Globus pallidus (tissue), 1 donor: ENCODE measurements around the gene KANSL3.
"Not testable (repeated sequence)": the region's sequence is repeated elsewhere in the genome, so short reads cannot be mapped to it uniquely, and the experiment has no call there.

Experiments used
- DNase-seq: peaks from one replicate; pipeline ENCODE4 v3.0.0-alpha.2; 2015; ENCODE audit warnings: low spot score

KANSL3 gene

GRCh38 chr2:96638144-96639121 lies at the start of gene KANSL3:
Gene KANSL3, minus strand, starts transcription at chr2:96638312. Its CDS starts 1,177 bp downstream, at chr2:96637135.
- peak; percentile 88 for DNase-seq

GRCh38 chr2:96687266-96687665 lies 49.2 kb upstream of the KANSL3 start:
- DNase-seq: no peak

- no peak for DNase-seq
These were observed 47.7 kb upstream of the KANSL3 start for GRCh38 chr2:96685577-96686459.

GRCh38 chr2:96684883-96685576 lies 46.9 kb upstream of the KANSL3 start:
- no peak for DNase-seq

DNA sequence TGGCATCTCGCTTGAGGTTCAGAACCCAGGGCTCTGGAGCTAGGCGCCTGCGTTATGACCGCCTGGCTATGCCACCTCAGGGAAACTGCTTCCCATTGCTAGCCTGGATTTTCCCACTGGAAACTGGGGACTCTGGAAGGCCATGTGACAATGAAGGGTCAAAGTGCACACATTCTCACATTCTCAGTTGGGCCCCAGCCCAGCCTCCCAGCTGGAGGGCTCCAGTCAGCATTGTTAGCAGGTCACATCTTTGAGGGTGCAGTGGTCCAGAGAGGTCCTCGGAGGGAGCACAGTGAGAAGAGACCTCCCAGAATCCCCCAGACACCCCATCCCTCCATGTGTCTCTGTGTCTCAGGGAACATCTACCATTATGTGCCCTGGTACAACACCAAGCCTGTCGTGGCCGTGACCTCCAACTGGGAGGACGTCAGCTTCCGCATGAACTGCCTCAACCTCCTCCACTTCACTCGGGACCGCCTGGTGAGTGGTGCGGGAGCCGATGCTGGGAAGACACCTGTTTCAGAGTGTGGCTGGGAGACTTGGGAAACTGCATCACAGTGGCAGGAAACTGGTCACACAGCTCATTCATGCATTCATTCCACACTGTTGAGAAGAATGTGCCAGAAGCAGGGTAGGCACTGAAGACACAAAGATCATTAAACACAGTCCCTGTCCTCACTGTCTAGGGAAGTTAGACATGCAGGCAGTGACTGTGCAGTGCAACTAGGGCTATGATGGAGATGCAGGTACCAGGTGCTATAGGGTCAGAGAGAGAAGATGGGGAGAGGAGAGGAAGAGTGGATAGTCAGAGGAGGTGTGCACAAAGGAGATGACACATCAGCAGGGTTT lies 46.1 kb upstream of the KANSL3 start:
- DNase-seq: no peak

DNA sequence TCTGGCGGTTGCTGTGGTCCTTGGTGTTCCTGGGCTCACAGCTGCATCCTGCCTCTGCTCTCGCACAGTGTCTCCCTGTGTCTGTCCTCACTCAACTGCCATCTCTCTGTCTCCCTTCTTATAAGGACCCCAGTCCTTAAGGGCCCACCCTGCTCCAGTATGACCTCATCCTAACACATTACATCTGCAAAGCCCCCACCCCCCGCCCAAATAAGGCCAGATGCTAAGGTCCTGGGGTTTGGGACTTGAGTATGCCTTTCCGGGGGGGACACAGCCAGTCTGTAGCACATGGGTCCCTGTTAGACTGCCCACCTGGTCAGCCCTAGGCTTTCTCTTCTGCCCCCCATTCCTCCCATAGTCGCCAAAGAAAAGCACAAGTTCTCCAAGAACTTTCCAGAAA lies 45.2 kb upstream of the KANSL3 start:
- DNase-seq: no peak

DNA sequence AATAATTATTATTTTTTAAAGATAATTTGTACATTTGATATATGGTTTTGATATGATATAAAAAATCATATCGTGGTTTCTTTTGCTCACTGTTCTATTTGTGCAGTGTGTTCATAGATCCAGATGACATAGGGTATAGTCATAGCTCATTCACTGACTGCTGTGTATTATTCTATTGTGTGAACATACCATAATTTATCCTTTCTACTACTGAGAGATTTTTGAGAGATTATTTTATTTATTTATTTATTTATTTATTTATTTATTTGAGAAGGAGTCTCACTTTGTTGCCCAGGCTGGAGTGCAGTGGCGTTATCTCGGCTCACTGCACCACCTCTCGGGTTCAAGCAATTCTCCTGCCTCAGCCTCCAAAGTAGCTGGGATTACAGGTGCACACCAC lies 43.4 kb upstream of the KANSL3 start:
- no peak for DNase-seq

DNA sequence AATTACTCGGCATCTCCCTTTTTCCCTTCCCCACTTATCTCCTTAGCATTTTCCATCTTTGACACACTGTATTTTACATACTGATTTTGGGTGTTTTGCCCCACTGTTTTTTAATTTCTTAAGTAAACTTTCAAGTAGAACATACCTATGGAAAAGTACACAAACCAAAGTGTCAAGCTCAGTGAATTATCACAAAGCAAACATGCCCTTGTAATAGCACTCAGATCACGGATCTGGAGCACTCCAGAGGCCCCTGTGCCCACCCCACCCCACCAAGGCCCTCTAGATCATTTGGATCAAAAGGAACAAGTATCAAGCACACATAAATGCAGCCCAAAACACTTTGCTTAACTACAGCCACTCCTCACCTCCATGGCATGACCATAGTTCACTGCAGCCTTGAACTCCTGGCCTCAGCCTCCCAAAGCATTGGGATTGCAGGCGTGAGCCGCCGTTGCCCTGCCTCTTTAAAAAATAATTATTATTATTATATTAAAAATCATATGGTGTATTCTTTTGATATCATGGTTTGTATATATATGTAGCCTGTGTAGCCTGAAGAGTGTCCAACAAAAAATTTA lies 42.5 kb upstream of the KANSL3 start:
- DNase-seq: no peak

DNA sequence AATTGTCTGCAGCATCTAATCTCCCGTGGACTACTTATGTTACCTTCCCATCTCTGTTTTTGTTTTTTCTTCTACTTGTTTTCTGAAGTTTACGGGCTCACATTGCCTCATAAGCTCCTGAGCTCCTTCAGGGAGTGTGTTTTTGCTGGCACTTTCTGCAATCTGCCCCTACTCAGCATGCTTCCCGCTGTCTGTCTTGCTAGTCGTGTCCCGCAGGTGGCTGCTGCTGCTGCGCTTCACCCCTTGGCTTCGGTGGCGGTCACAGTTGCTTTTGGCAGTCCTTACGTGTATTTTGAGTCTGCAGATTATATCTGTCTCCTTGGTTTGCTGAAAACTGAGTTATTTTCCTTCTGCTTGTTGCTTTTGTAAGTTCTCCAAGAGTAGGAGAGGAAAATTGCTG lies 41.7 kb upstream of the KANSL3 start:
- no peak for DNase-seq

GRCh38 chr2:96669539-96670215 lies 31.6 kb upstream of the KANSL3 start:
- no peak for DNase-seq

DNA sequence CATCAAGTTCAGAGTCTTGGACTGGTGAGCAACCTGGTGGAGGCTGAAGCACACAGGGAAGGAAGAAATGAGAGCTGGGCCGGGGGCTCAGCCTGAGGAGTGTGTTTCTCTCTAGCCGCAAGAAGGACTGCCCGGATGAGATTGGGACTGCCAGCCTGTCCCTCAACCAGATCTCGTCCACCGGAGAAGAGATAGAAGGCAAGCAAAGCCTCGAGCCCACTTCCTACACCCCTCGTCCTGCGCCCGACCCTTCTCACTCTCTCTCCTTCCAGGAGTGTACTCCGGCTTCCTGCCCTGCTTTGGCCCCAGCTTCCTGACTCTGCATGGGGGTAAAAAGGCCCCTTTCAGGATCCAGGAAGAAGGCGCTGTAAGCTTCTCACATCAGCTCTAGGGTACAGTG lies 30.7 kb upstream of the KANSL3 start:
- DNase-seq: no peak

DNA sequence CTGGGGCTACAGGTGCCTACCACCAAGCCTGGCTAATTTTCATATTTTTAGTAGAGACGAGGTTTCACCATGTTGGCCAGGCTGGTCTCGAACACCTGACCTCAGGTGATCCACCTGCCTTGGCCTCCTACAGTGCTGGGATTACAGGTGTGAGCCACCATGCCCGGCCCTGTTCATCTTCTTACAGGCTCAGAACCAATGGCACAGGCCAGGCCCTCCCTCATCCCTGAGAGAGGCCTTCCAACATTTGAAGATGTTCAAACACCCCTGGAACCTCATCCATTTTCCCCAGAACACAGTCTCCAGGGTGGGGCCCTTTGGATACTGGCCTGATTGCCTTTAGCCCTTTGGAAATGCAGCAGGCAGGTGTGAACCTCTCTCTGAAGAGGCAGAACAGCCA lies 27.6 kb upstream of the KANSL3 start:
- DNase-seq: not testable (repeated sequence)

- DNase-seq: no peak
These were observed 27.0 kb upstream of the KANSL3 start for GRCh38 chr2:96665083-96665569.

DNA sequence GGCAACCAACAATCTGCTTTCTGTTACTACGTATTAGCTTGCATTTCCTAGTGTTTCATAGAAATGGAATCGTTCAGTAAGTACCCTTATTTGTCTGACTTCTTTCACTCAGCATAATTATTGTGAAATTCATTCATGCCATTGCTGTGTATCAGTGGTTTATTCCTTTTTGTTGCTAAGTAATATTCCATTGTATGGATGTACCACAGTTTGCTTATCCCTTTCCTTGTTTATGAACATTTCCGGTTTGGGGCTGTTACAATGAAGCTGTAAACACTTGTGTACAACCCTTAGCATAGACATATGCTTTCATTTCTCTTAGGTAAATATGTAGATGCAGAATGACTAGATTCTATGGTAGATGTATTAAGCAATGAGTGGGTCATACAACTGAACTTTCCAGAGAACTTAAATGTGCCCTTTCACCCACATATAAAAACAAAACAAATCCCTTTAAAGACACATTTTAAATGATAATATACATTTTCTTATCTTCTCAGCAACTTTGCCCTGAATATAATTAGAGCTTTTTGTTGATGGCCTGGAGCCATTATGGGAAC lies 26.3 kb upstream of the KANSL3 start:
- no peak for DNase-seq

- DNase-seq: no peak
These were observed 25.7 kb upstream of the KANSL3 start for GRCh38 chr2:96663829-96664228.

GRCh38 chr2:96663177-96663576 lies 25.1 kb upstream of the KANSL3 start:
- no peak for DNase-seq

GRCh38 chr2:96662360-96662759 lies 24.2 kb upstream of the KANSL3 start:
- DNase-seq: no peak

GRCh38 chr2:96661324-96661723 lies 23.2 kb upstream of the KANSL3 start:
- DNase-seq: no peak

GRCh38 chr2:96656540-96656939 lies 18.4 kb upstream of the KANSL3 start:
- no peak for DNase-seq

DNA sequence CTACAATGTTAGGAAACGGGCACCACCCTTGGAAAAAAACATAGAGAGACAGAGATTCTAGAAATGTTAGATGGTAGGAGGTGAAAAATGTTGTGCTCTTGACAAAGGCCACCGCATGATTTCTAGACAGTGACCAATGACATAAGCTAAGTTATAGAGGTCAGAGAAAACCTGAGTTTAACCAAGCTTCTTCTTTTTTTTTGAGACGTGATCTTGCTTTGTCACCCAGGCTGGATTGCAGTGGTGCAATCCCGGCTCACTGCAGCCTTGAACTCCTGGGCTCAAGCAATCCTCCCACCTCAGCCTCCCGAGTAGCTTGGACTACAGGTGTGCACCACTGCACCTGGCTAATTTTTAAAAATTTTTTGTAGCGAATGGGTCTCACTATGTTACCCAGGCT lies 17.4 kb upstream of the KANSL3 start:
- DNase-seq: no peak
